ENCODE measurements around the gene UBE2E1. TPM values are rescaled to one million over a fixed set of nuclear protein-coding genes. Genes with fewer than 3 reads are reported as not detected.

Gene UBE2E1
- total and polyA plus RNA-seq, 2 of the 4 experiments (the other 2 are of a cell fraction): 54.1 to 91.6 TPM

GRCh38 chr3:23940775-23941174, 135.0 kb downstream of the UBE2E1 start:
- H3K4me1 ChIP-seq (ENCODE audit: control insufficient read depth, insufficient read depth, low read length): peaks cover 2% of the 10 kb centered on the region; the same call in 1 of the 2 replicates
- no TSS peak for BruUV-seq (replicated peaks)
- no peak overlapping the region for H3K4ac ChIP-seq (ENCODE audit: low read depth, low read length)
- no peaks in the 10 kb centered on the region for H3K79me1 ChIP-seq (ENCODE audit: low read depth in 1 of 2, low read length in 2 of 2)
- ChIA-PET CTCF (no interaction called here), POLR2A (ENCODE audit: unreplicated experiment) (interaction anchor here (2.2 kb wide), 1 partner anchor 24 kb away, joined by 5 read pairs; the partner anchor contains the start of genes NKIRAS1 and RPL15)
- no peaks in the 10 kb centered on the region for H4K20me1 ChIP-seq (ENCODE audit: insufficient read depth, low read length)
- no peak overlapping the region for H2BK5ac ChIP-seq (ENCODE audit: low read depth, low read length, poor library complexity, severe bottlenecking)
- no peak overlapping the region for H3K23ac ChIP-seq (ENCODE audit: low read depth, low read length)
- no peak overlapping the region for H2BK20ac ChIP-seq (ENCODE audit: low read depth, low read length)
- no peak overlapping the region for H3K18ac ChIP-seq (ENCODE audit: low read depth, low read length)
- no peak overlapping the region for H4K5ac ChIP-seq (ENCODE audit: low read depth, low read length)
- H3K56ac ChIP-seq (ENCODE audit: extremely low read depth, insufficient read depth, low read length): no peak overlapping the region
- H3K14ac ChIP-seq (replicated peaks; ENCODE audit: low read depth, low read length): no peak overlapping the region
- no peak overlapping the region for H3K27ac ChIP-seq (ENCODE audit: insufficient read depth, low read length)
- dilution Hi-C loops (cut with HindIII; ENCODE audit: low sequenced_read_pairs, unreplicated experiment) (no loop called here), intact Hi-C loops (cut with micrococcal nuclease) (loop anchor here (10.0 kb wide), 1 partner anchor 656 kb away; no protein-coding TSS in a partner anchor), in situ Hi-C loops (cut with MboI; ENCODE audit: low sequenced_read_pairs) (no loop called here)
- no peaks in the 10 kb centered on the region for H3K27me3 ChIP-seq (ENCODE audit: control insufficient read depth, insufficient read depth, low read length)
- DNase-seq (no peak), ATAC-seq (ENCODE audit: low read depth) (no peak)
- no peaks in the 10 kb centered on the region for H3K36me3 ChIP-seq (ENCODE audit: control insufficient read depth, insufficient read depth, low read length)
- 74% methylated on average over 3 of the region's 5 CpGs; no CpG with 5 or more reads in 1 of the 2 experiments for WGBS, 2 experiments (ENCODE audit: extremely low coverage in 2 of 2, insufficient read length in 1 of 2)
- H2BK15ac ChIP-seq (ENCODE audit: low read depth, low read length): no peak overlapping the region
- H4K91ac ChIP-seq (ENCODE audit: insufficient read depth, low read depth, low read length): no peak overlapping the region
- no peak overlapping the region for H3K4me2 ChIP-seq (ENCODE audit: low read depth, low read length)
- H2AK9ac ChIP-seq (replicated peaks; ENCODE audit: low read depth, low read length, poor library complexity): no peak overlapping the region
- peaks cover 3% of the 10 kb centered on the region for H3K9me3 ChIP-seq (ENCODE audit: control insufficient read depth, insufficient read depth, low read length)
- no peak overlapping the region for H4K8ac ChIP-seq (ENCODE audit: low read depth in 2 of 2, low read length in 2 of 2)
- no peaks in the 10 kb centered on the region for H3K9me1 ChIP-seq (ENCODE audit: insufficient read depth, low read length)
- no peak overlapping the region for H2AK5ac ChIP-seq (ENCODE audit: low read depth, low read length)
- H3K9ac ChIP-seq (ENCODE audit: low read depth, low read length): no peak overlapping the region
- no peak for TF ChIP-seq CEBPB (IDR thresholded peaks at IDR 0.05; ENCODE audit: low read depth, low read length)
- no peak for TF ChIP-seq FOS (IDR thresholded peaks at IDR 0.05; ENCODE audit: low read depth, low read length)
- TF ChIP-seq RCOR1 (IDR thresholded peaks at IDR 0.05; ENCODE audit: insufficient replicate concordance, low read length): no peak
- TF ChIP-seq BHLHE40 (IDR thresholded peaks at IDR 0.05; ENCODE audit: low read depth, low read length): no peak
- no peak for TF ChIP-seq MAZ (IDR thresholded peaks at IDR 0.05; ENCODE audit: borderline replicate concordance, low read depth, low read length)
- no peak for TF ChIP-seq CTCF (conservative IDR thresholded peaks at IDR 0.05; ENCODE audit: low read depth, low read length)
- no peak for TF ChIP-seq POLR2A (IDR thresholded peaks at IDR 0.05; ENCODE audit: low read depth, low read length)
- no peak for TF ChIP-seq RAD21 (IDR thresholded peaks at IDR 0.05; ENCODE audit: low read length)
- no peak for TF ChIP-seq MXI1 (IDR thresholded peaks at IDR 0.05; ENCODE audit: borderline replicate concordance, low read depth, low read length)
- TF ChIP-seq USF2 (IDR thresholded peaks at IDR 0.05; ENCODE audit: low read depth, low read length): no peak
- TF ChIP-seq CHD1 (IDR thresholded peaks at IDR 0.05; ENCODE audit: low read depth, low read length): no peak
- TF ChIP-seq NFE2L2 (IDR thresholded peaks at IDR 0.05; ENCODE audit: low read depth, low read length): no peak
- no peak for TF ChIP-seq SMC3 (IDR thresholded peaks at IDR 0.05; ENCODE audit: low read depth, low read length)
- TF ChIP-seq ELK1 (IDR thresholded peaks at IDR 0.05; ENCODE audit: borderline replicate concordance, low read depth, low read length): no peak
- no peak overlapping the region for H3K4me3 ChIP-seq (ENCODE audit: insufficient read depth, low read depth, low read length)
- H2BK120ac ChIP-seq (ENCODE audit: low read depth, low read length): no peak overlapping the region
- no peak overlapping the region for H2AFZ ChIP-seq (replicated peaks; ENCODE audit: low read length, poor library complexity)
